ENCODE measurements around the gene FRMPD2. TPM values are rescaled to one million over a fixed set of nuclear protein-coding genes. Genes with fewer than 3 reads are reported as not detected.
A peak's percentile ranks its signal among the peaks of the same experiment; 100 is the strongest.

FRMPD2 gene
- 0.44 and 0.48 TPM in 2 replicates for total RNA-seq (2021)
- long read RNA-seq, partial matches to known transcripts = 2 of 3 reads
- long read RNA-seq, other reads (novel, unspliced or antisense) = 1 of 3 reads

GRCh38 chr10:48274636-48275035 lies at the start of gene FRMPD2:
Gene FRMPD2, minus strand, starts transcription at chr10:48274696. Its CDS starts 129 bp downstream, at chr10:48274567.
- Mint-ChIP-seq H3K36me3 (ENCODE audit: insufficient read depth in 1 of 3, low read depth in 3 of 3) (no peaks in the 10 kb centered on the region), H3K4me3 (no peak within 1 kb of the TSS), H3K9me3 (no peaks in the 10 kb centered on the region; a peak in 1 of 5 replicates), H3K4me1 (peaks cover 19 to 22% of the 10 kb centered on the region in 2 experiments), H3K27me3 (ENCODE audit: low read depth) (peaks cover 2% of the 10 kb centered on the region; the same call in 1 of the 2 replicates), H3K27ac (no peak within 1 kb of the TSS; a peak in 1 of 7 replicates)
- Histone ChIP-seq H4K91ac (ENCODE audit: insufficient read length, low read depth, low read length) (no peak within 1 kb of the TSS), H3K79me2 (ENCODE audit: insufficient read depth, low read length) (no peaks in the 10 kb centered on the region), H3K56ac (ENCODE audit: insufficient read length, low read depth, low read length) (no peak within 1 kb of the TSS), H2BK12ac (ENCODE audit: insufficient read length, low read depth, low read length) (no peak within 1 kb of the TSS), H3T11ph (ENCODE audit: low read length) (no peak within 1 kb of the TSS), H3K18ac (ENCODE audit: insufficient read length, low read depth, low read length) (no peak within 1 kb of the TSS), H3K4ac (ENCODE audit: low read depth, low read length) (no peak within 1 kb of the TSS), H2BK20ac (ENCODE audit: low read depth, low read length, poor library complexity, severe bottlenecking) (no peak within 1 kb of the TSS), H2AK5ac (ENCODE audit: insufficient read length, low read length) (no peak within 1 kb of the TSS), H2BK15ac (ENCODE audit: low read depth, low read length) (no peak within 1 kb of the TSS), H3K27me3 (ENCODE audit: insufficient read depth, low read length) (no peaks in the 10 kb centered on the region), H3K9ac (ENCODE audit: extremely low read depth, insufficient read length, low read length) (no peak within 1 kb of the TSS), H3K14ac (ENCODE audit: insufficient read depth, low read length) (no peak within 1 kb of the TSS), H2BK5ac (ENCODE audit: insufficient read length, low read length) (no peak within 1 kb of the TSS), H3K9me3 (ENCODE audit: control insufficient read depth, low read depth, low read length) (no peaks in the 10 kb centered on the region), H3K4me2 (ENCODE audit: insufficient read depth, insufficient read length, low read length) (no peak within 1 kb of the TSS), H3K79me1 (ENCODE audit: insufficient read depth, low read depth, low read length, poor library complexity, severe bottlenecking) (no peaks in the 10 kb centered on the region), H2BK120ac (ENCODE audit: low read depth, low read length, poor library complexity, severe bottlenecking) (no peak within 1 kb of the TSS), H4K5ac (ENCODE audit: insufficient read length, low read depth, low read length) (no peak within 1 kb of the TSS), H3K23ac (ENCODE audit: insufficient read length, low read depth, low read length) (no peak within 1 kb of the TSS), H3K23me2 (ENCODE audit: insufficient read length, low read depth, low read length, poor library complexity, severe bottlenecking) (no peaks in the 10 kb centered on the region), H4K20me1 (ENCODE audit: control insufficient read depth, insufficient read depth, insufficient read length) (no peaks in the 10 kb centered on the region), H3K27ac (ENCODE audit: insufficient read length, low read depth, low read length) (no peak within 1 kb of the TSS), H4K8ac (replicated peaks; ENCODE audit: insufficient read length, low read depth, low read length) (no peak within 1 kb of the TSS), H2AFZ (ENCODE audit: low read length) (no peak within 1 kb of the TSS), H3K4me1 (ENCODE audit: insufficient read depth, low read length) (no peaks in the 10 kb centered on the region; the same call in 1 of the 2 replicates)
- peak; percentile 59 for DNase-seq
- no peak for TF ChIP-seq CTCF (conservative IDR thresholded peaks at IDR 0.05)
- no CpG with 5 or more reads among the region's 8 CpGs for WGBS (ENCODE audit: extremely low coverage, insufficient read length, low lambda C conversion rate)

Measured in H9 (cell line).